Activated CD4-positive, alpha-beta T cell treated with anti-CD3 and anti-CD28 coated beads, Interleukin-2, Interleukin-4, amounts not matched to agents 100 ng/mL and 50 ng/mL, durations not matched to agents 16 hours and 8 hours (primary cell): Measurements from ENCODE around the gene CT47C1.

ENCODE experiments used
- DNase-seq: peaks from one replicate; pipeline ENCODE4 v3.0.0-alpha.2; 2020; ENCODE audit warnings: low spot score

The CT47C1 gene

GRCh38 chrX:119073911-119074310, 1.1 kb downstream of the CT47C1 start:
- no peak for DNase-seq

GRCh38 chrX:119075270-119076025, 2.7 kb downstream of the CT47C1 start:
- DNase-seq = no peak

GRCh38 chrX:119082278-119082677, 9.5 kb downstream of the CT47C1 start:
- no peak for DNase-seq

GRCh38 chrX:119084766-119085165, 12.0 kb downstream of the CT47C1 start:
- no peak for DNase-seq

GRCh38 chrX:119087121-119087520, 14.3 kb downstream of the CT47C1 start:
- DNase-seq = no peak

GRCh38 chrX:119089619-119090018, 16.8 kb downstream of the CT47C1 start:
- DNase-seq = no peak

GRCh38 chrX:119090627-119091026, 17.8 kb downstream of the CT47C1 start:
- DNase-seq = no peak

GRCh38 chrX:119093991-119094735, 21.4 kb downstream of the CT47C1 start:
- no peak for DNase-seq

- DNase-seq = no peak
Measured at GRCh38 chrX:119094819-119095218, 22.0 kb downstream of the CT47C1 start.

GRCh38 chrX:119095936-119096335, 23.1 kb downstream of the CT47C1 start:
- no peak for DNase-seq

- DNase-seq = peak; percentile 1
Measured at GRCh38 chrX:119101168-119101567, 28.4 kb downstream of the CT47C1 start.

GRCh38 chrX:119105826-119106225, 33.0 kb downstream of the CT47C1 start:
- DNase-seq = no peak

GRCh38 chrX:119107206-119107605, 34.4 kb downstream of the CT47C1 start:
- DNase-seq = no peak

GRCh38 chrX:119118780-119119395, 46.1 kb downstream of the CT47C1 start:
- peak; percentile 43 for DNase-seq

- DNase-seq = no peak
Measured at GRCh38 chrX:119121341-119121740, 48.5 kb downstream of the CT47C1 start.
